ENCODE measurements around the gene RCAN3. TPM values are rescaled to one million over a fixed set of nuclear protein-coding genes. Genes with fewer than 3 reads are reported as not detected.
"Not testable (repeated sequence)": the region's sequence is repeated elsewhere in the genome, so short reads cannot be mapped to it uniquely, and the experiment has no call there.

The RCAN3 gene
- total RNA-seq, 8 experiments from 2014 or later: 0.51 to 18.0 (median 6.3) TPM

DNA sequence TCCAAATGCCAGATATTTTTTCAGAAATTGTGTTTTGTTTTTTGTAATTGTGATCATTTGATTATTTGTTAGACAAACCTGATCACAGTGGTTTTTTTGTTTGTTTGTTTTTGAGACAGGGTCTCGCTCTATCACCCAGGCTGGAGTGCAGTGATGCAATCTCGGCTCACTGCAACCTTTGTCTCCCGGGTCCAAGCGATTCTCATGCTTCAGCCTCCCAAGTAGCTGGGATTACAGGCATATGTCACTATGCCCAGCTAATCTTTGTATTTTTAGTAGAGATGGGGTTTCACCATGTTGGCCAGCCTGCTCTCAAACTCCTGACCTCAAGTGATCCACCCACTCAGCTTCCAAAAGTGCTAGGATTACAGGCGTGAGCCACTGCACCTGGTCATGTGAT, 46.6 kb downstream of the RCAN3 start:
- 0 to 86% (median 41%) methylated on average over 1 to 5 of the region's 5 CpGs; no CpG with 5 or more reads in 1 of the 10 experiments for WGBS, 10 experiments
- H3K27ac ChIP-seq; ATAC-seq (replicated peaks in 6 of 8); H3K4me3 ChIP-seq: not testable (repeated sequence)
- in situ Hi-C loops (cut with MboI; ENCODE audit: low pct_unique_long_range_greater_than_20kb in 2 of 9, low sequenced_read_pairs in 9 of 9, unreplicated experiment in 9 of 9): loop anchor here in 1 of 9 experiments (5.0 kb wide), 1 partner anchor 83 kb away; no protein-coding TSS in a partner anchor
- H3K4me1 ChIP-seq (replicated peaks in 1 of 2): peaks cover 13 to 16% of the 10 kb centered on the region in 2 donors

DNA sequence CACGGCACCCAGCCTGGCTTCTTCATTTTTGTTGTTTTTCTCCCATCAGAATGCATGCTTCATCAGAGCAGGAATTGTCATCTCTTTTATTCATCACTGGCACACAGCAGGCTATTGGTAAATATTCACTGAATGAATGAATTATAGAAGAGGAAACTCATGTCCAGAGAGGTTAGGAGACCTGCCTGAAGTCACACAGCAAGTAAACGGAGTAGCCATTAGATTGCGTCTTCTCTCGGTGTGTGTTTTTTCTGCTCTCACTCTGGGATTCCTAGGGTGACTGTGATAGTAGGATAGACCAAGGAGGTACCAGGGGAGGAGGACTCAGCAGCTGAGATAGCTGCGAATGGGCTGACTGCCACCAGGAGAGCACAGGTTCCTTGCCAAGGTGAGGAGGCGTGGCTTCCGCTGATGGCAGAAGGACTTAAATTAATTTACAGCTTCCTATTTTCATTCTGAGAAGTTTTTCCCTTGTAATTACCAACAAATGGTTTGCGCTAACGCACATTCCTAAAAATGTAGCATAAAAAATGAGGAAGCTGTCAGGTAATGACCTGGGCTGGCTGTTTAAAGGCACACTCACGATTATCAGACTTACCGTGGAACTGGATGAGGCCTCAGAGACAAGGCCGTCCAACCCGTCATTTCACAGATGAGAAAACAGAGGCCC, 48.8 kb downstream of the RCAN3 start:
- no peak overlapping the region for H3K4me3 ChIP-seq
- peak overlapping the region in 1 of 2 donors; percentile 11 for H3K27ac ChIP-seq
- no peak for ATAC-seq (replicated peaks in 6 of 8)
- 78 to 91% (median 88%) methylated on average over 1 to 12 of the region's 13 CpGs; no CpG with 5 or more reads in 1 of the 10 experiments for WGBS, 10 experiments
- peaks cover 16 to 21% of the 10 kb centered on the region in 2 donors for H3K4me1 ChIP-seq (replicated peaks in 1 of 2)
- in situ Hi-C loops (cut with MboI; ENCODE audit: low pct_unique_long_range_greater_than_20kb in 2 of 9, low sequenced_read_pairs in 9 of 9, unreplicated experiment in 9 of 9): no loop called here

DNA sequence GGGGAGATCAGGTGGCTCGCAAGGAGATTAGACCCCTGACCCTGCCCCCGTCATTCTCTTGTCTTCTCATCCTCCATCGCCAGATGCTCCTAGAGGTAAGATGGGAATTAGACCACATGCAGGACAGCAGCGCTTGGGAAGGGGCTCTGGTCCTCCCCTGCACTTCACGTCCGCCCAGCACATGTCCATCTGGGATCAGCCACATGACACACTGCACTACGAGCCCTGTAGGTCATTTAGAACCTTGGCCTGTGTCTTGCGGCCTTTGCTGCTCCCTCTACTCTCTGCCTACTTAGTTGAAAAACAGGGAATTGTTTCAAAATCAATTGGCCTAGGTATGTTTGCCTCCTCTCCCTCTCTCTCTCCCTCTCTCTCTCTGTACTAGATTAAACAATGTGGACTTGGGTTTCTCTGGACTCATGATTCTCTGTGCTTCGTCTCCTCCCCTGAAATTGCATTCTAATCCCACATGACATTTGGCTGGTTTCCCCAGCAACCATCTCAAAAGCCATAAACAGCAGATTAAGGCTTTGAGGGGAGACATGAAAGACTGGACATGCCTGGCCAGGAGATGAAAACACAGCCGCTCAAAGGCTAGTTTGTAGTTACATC, 49.4 kb downstream of the RCAN3 start:
- H3K4me1 ChIP-seq (replicated peaks in 1 of 2): peaks cover 16 to 21% of the 10 kb centered on the region in 2 donors
- in situ Hi-C loops (cut with MboI; ENCODE audit: low pct_unique_long_range_greater_than_20kb in 2 of 9, low sequenced_read_pairs in 9 of 9, unreplicated experiment in 9 of 9): no loop called here
- peak; percentile 39 to 83 (median 75) for ATAC-seq (replicated peaks in 6 of 8)
- no peak overlapping the region for H3K4me3 ChIP-seq
- peak overlapping the region in 1 of 2 donors; percentile 11 for H3K27ac ChIP-seq
- 34 to 100% (median 51%) methylated on average over 1 to 7 of the region's 10 CpGs; no CpG with 5 or more reads in 1 of the 10 experiments for WGBS, 10 experiments

DNA sequence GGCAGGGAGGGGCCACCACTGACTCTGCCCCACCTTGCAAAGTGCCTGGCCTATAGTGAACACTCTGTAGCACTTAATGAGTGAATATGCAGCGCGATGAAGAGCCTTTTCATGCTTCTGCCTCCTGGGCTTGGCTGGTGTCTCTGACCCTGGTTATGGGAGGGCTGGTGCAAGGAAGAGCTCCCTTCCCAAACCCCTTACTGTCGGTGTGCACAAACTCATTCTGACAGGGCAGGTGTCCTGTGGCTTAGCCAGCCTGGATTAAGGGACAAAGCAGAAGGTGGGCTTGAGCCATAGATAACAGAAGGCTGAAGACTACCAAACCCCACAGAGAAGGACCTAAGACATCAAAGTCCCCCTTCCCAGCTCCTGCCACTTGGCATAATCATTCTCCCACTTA, 51.3 kb downstream of the RCAN3 start:
- in situ Hi-C loops (cut with MboI; ENCODE audit: low pct_unique_long_range_greater_than_20kb in 2 of 9, low sequenced_read_pairs in 9 of 9, unreplicated experiment in 9 of 9): no loop called here
- no peak overlapping the region for H3K4me3 ChIP-seq

DNA sequence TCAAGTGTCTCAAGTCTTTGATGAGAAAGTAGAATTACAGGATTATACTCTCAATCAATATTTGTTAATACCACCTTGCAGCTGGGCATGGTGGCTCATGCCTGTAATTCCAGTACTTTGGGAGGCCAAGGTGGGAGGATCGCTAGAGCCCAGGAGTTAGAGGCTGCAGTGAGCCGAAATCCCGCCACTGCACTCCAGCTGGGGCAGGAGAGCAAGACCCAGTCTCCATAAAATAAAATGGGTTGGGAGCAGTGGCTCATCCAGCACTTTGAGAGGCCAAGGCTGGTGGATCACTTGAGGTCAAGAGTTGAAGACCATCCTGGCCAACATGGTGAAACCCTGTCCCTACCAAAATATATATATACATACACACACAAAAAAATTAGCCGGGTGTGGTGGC, 52.1 kb downstream of the RCAN3 start:
- in situ Hi-C loops (cut with MboI; ENCODE audit: low pct_unique_long_range_greater_than_20kb in 2 of 9, low sequenced_read_pairs in 9 of 9, unreplicated experiment in 9 of 9): no loop called here
- Histone ChIP-seq H3K4me1 (replicated peaks in 1 of 2) (peaks cover 12 to 21% of the 10 kb centered on the region in 2 donors), H3K4me3 (no peak overlapping the region), H3K27ac (no peak overlapping the region)
- no peak for ATAC-seq (replicated peaks in 6 of 8)
- 40 to 100% (median 87%) methylated on average over 1 to 4 of the region's 4 CpGs; no CpG with 5 or more reads in 3 of the 10 experiments for WGBS, 10 experiments

More for the DNA sequence above, 51.3 kb downstream of the RCAN3 start:
- peaks cover 16 to 21% of the 10 kb centered on the region in 2 donors for H3K4me1 ChIP-seq (replicated peaks in 1 of 2)
- WGBS, 10 experiments: 43 to 100% (median 69%) methylated on average over 1 to 3 of the region's 3 CpGs; no CpG with 5 or more reads in 5 of the 10 experiments
- ATAC-seq (replicated peaks in 6 of 8): peak in 1 of 8 experiments; percentile 23
- H3K27ac ChIP-seq: no peak overlapping the region

DNA sequence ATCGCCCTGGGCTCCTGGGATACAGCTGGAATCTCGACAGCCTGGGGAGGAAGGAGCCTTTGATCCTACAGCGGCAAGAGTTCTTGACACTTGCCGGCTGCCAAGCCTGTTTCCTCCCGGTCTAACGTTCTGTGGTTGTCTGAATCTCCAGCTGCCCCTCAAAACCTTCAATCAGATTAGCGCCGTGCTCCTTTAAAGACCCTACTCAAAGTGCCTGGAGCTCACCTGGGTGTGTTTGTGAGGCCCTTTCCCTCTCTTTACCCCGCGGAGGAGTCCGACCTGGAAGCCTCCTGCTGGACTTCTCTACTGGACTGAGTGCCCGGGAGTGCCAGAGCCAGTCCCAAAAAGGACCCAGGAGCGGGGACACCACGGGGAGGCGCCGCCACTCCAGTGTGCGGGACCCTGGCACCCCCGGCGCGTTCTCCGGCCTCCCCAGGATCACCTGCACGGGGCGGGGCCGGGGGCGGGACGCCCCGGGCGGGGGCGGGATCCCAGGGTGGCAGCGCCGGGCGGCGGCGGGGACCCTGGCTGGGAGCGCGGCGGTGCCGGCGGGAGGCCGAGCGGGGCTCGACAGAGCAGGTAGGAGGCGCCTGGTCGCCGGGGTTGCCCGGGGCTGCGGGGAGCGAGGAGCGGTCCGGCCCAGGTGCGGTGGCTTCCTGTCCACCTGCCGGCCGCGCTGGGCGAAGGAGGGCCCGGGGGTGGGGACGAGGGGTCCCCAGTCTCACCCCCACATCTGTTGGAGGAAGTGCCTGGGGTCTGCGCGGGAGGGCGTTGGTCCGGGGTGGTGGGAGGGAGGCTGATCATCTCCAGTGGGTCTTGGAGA, 53.2 kb downstream of the RCAN3 start, which contains the start of gene NCMAP:
Gene NCMAP, plus strand, starts transcription at position 497 of the 823 bp plus-strand sequence. CDS start 39,344 bp downstream, outside the sequence.
- Histone ChIP-seq H3K4me1 (replicated peaks in 1 of 2) (peaks cover 12 to 21% of the 10 kb centered on the region in 2 donors), H3K27ac (no peak within 1 kb of the TSS), H3K4me3 (peak within 1 kb of the TSS in 3 of 5 donors; percentile 7 to 13 (median 8))
- WGBS, 10 experiments: 0 to 20% (median 10%) methylated on average over 1 to 11 of the region's 61 CpGs; no CpG with 5 or more reads in 3 of the 10 experiments
- in situ Hi-C loops (cut with MboI; ENCODE audit: low pct_unique_long_range_greater_than_20kb in 2 of 9, low sequenced_read_pairs in 9 of 9, unreplicated experiment in 9 of 9): no loop called here
- peak in 6 of 8 experiments; percentile 7 to 44 (median 34) for ATAC-seq (replicated peaks in 6 of 8)

DNA sequence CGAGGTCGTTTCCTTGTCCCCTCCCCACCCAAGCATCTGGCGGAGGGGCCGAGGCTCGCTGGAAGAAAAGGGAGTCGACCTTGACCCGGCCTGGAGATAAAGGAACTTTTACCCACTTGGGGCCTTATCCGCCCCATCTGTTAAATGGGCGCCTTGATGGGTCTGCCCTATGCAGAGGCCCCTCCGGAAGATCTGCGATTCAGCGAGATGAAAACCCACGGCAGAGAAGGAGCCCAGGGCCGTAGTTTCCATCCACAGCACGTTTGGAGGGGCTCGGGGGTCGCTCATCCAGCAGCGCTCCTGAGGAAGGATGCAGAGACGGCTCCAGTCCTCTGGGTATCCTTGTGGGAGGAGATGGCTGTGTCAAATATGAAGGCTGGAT, 53.8 kb downstream of the RCAN3 start:
- H3K27ac ChIP-seq: no peak overlapping the region
- peaks cover 12 to 21% of the 10 kb centered on the region in 2 donors for H3K4me1 ChIP-seq (replicated peaks in 1 of 2)
- in situ Hi-C loops (cut with MboI; ENCODE audit: low pct_unique_long_range_greater_than_20kb in 2 of 9, low sequenced_read_pairs in 9 of 9, unreplicated experiment in 9 of 9): no loop called here
- no peak for ATAC-seq (replicated peaks in 6 of 8)
- WGBS, 10 experiments: 31 to 80% (median 64%) methylated on average over 1 to 14 of the region's 19 CpGs; no CpG with 5 or more reads in 4 of the 10 experiments
- H3K4me3 ChIP-seq: no peak overlapping the region

DNA sequence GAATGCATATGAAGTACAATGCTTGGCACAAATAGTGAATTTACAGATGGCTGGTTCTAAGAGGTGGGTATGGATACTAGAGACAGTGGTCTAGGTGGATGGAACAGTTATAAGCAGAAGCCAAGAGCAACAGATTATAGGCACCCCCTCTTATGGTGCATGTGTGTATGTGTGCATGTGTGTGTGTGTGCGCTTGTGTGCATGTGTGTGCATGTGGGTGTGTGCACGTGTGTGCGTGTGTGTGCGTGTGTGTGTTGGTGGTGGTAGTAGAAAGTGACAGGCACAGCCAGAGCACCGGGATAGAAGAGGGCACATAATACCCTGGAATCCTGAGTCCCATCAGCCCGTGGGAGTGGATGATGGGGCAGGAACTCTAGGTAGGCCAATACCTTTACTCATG, 54.6 kb downstream of the RCAN3 start:
- H3K4me3 ChIP-seq: no peak overlapping the region
- WGBS, 10 experiments: 56 to 100% (median 100%) methylated on average over 1 to 5 of the region's 6 CpGs; no CpG with 5 or more reads in 3 of the 10 experiments
- peaks cover 5 to 14% of the 10 kb centered on the region in 2 donors for H3K4me1 ChIP-seq (replicated peaks in 1 of 2)
- no peak for ATAC-seq (replicated peaks in 6 of 8)
- in situ Hi-C loops (cut with MboI; ENCODE audit: low pct_unique_long_range_greater_than_20kb in 2 of 9, low sequenced_read_pairs in 9 of 9, unreplicated experiment in 9 of 9): no loop called here
- H3K27ac ChIP-seq: no peak overlapping the region

DNA sequence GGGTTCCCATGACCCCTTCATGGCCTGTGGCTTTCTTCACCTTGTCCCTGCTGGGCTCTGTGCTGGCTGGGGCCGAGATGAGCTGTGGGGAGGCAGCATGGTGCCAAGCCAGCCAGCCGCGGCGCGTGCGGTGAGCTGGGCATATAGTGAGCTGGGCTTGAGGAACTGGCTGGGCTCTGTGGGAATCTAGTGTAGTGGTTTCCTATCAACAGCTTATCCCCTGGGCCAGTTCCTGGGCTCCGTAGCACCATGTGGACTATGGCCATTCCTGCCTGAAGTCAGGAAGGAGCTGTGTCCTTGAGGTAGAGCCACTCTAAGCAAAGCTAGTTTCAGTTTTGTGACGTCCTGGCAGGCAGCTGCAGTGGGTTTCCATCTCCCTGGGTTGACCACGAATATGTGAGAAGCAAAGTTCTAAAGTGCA, 55.1 kb downstream of the RCAN3 start:
- H3K4me1 ChIP-seq (replicated peaks in 1 of 2): peaks cover 0 to 9% of the 10 kb centered on the region in 2 donors
- WGBS, 10 experiments: 58 to 85% (median 78%) methylated on average over 3 to 7 of the region's 9 CpGs; no CpG with 5 or more reads in 6 of the 10 experiments
- H3K4me3 ChIP-seq: no peak overlapping the region
- ATAC-seq (replicated peaks in 6 of 8): no peak
- no peak overlapping the region for H3K27ac ChIP-seq
- in situ Hi-C loops (cut with MboI; ENCODE audit: low pct_unique_long_range_greater_than_20kb in 2 of 9, low sequenced_read_pairs in 9 of 9, unreplicated experiment in 9 of 9): no loop called here

DNA sequence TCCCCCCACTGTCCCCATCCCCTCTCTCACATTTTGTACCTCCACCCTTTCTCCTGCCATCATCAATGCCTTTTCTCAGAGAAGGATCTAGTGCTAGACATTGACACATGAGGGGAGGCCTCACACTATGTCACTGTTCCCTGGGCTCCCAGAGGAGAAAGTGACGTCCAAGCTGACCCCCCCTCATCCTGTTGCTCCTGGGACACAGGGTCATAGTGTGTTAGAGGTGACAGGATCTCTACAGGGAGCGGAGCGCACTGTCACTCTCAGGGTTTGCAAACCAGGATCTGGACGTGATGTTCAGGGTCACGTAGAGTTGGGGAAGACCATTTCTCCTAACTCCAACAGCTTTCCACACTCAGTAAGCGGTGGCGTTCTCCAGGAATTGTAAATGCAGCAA, 55.8 kb downstream of the RCAN3 start:
- Histone ChIP-seq H3K4me1 (replicated peaks in 1 of 2) (peaks cover 0 to 8% of the 10 kb centered on the region in 2 donors), H3K27ac (no peak overlapping the region), H3K4me3 (no peak overlapping the region)
- no peak for ATAC-seq (replicated peaks in 6 of 8)
- in situ Hi-C loops (cut with MboI; ENCODE audit: low pct_unique_long_range_greater_than_20kb in 2 of 9, low sequenced_read_pairs in 9 of 9, unreplicated experiment in 9 of 9): no loop called here
- 64 to 100% (median 85%) methylated on average over 2 to 7 of the region's 7 CpGs; no CpG with 5 or more reads in 1 of the 10 experiments for WGBS, 10 experiments

DNA sequence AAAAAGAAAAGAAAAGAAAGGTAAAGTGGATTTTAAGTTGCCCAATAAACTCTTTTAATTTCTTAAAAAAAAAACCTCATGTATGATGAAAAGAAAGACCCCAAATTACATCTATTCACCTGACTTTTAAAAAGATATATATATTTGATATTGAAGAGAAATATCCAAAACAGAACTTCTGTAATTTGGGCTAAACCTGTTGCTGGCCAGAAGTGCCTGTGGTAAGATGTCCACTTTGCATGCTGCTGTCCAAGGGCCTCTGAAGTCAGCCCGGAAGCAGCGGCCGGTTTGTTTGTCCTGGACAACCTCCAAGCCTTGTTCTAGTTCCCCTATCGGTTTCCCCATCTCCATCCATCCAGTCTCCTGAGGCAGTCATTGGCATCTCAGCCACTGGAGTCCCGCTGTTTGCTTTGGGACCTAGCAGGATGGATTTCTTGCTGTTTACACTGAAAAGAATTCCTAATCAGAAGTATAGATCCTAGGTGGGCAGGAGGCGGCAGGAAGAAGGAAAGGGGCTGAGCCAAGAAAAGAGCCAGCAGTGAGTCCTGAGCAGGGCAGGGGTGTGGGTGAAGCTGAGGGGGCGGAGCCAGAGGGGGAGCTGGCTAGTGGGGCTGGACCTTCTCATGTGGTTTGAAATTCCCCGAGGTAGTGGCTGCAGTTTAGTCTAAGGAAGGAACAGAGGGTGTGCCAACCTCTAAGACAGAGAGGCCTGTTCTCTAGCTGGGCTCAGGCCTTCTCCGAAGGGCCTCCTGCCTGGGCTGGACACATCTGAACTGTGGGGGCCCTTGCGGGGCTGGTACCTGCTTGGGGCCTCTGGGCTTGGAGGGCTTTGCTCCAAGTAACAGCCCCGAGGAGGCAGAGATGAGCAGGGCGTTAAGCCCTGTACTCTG, 56.5 kb downstream of the RCAN3 start:
- peak in 5 of 8 experiments; percentile 31 to 90 (median 80) for ATAC-seq (replicated peaks in 6 of 8)
- in situ Hi-C loops (cut with MboI; ENCODE audit: low pct_unique_long_range_greater_than_20kb in 2 of 9, low sequenced_read_pairs in 9 of 9, unreplicated experiment in 9 of 9): no loop called here

DNA sequence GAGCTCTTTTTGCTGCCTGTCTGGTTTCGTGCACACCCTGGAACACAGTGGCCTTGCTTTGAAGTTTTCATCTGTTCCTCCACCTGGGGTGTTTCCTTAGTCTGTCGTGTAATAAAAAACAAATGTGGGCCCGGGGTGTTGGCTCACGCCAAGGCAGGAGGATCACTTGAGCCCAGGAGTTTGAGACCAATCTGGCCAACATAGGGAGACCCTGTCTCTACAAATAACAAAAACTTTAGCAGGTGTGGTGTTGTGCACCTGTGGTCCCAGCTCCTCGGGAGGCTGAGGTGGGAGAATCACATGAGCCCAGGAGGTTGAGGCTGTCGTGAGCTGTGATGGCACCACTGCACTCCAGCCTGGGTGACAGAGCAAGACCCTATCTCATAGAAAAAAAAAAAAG, 57.7 kb downstream of the RCAN3 start:
- H3K27ac ChIP-seq: no peak overlapping the region
- WGBS, 10 experiments: 0 to 94% (median 79%) methylated on average over 2 to 6 of the region's 6 CpGs; no CpG with 5 or more reads in 3 of the 10 experiments
- peaks cover 0 to 8% of the 10 kb centered on the region in 2 donors for H3K4me1 ChIP-seq (replicated peaks in 1 of 2)
- no peak overlapping the region for H3K4me3 ChIP-seq
- no peak for ATAC-seq (replicated peaks in 6 of 8)
- in situ Hi-C loops (cut with MboI; ENCODE audit: low pct_unique_long_range_greater_than_20kb in 2 of 9, low sequenced_read_pairs in 9 of 9, unreplicated experiment in 9 of 9): no loop called here

More for the DNA sequence above, 56.5 kb downstream of the RCAN3 start:
- Histone ChIP-seq H3K4me3 (no peak overlapping the region), H3K4me1 (replicated peaks in 1 of 2) (peaks cover 0 to 8% of the 10 kb centered on the region in 2 donors), H3K27ac (no peak overlapping the region)
- WGBS, 10 experiments: 7 to 66% (median 58%) methylated on average over 3 to 10 of the region's 12 CpGs; no CpG with 5 or more reads in 4 of the 10 experiments

All from motor neuron (in vitro differentiated cells).